HL-60 (cell line): Measurements from ENCODE around the gene ZNF618.
A peak's percentile ranks its signal among the peaks of the same experiment; 100 is the strongest.

Experiments used
- CTCF ChIP-seq: IDR thresholded peaks from one replicate; pipeline ENCODE4 v1.5.1; 2011; ENCODE audit warnings: low read length, control low read depth, inconsistent platforms; ENCODE audit not compliant: insufficient read depth
- GABPA ChIP-seq: IDR thresholded peaks from 2 replicates; pipeline ENCODE4 v1.6.1; 2012; ENCODE audit warnings: low read depth
- POLR2AphosphoS5 ChIP-seq: IDR thresholded peaks from 2 replicates; pipeline ENCODE4 v1.6.1; 2012; ENCODE audit warnings: low read depth
- REST ChIP-seq: IDR thresholded peaks from 2 replicates; pipeline ENCODE4 v1.6.1; 2012; ENCODE audit warnings: low read depth; ENCODE audit not compliant: insufficient replicate concordance

GRCh38 chr9:114033397-114034103 lies 157.4 kb downstream of the ZNF618 start:
- peak; percentile 0 for TF ChIP-seq CTCF
- TF ChIP-seq POLR2AphosphoS5, result no peak
- TF ChIP-seq GABPA, result no peak
- no peak for TF ChIP-seq REST
